IPS DF 6.9 (cell line): Measurements from ENCODE around the gene RGS9.

Experiments
- DNase-seq: peaks from one replicate; pipeline ENCODE4 v3.0.0-alpha.2; 2013; ENCODE audit warnings: low read depth, low spot score
- H3K27ac ChIP-seq: one replicate; pipeline ENCODE4 v1.5.1; 2013; ENCODE audit warnings: low read length, control low read depth
- H3K27me3 ChIP-seq: 2 replicates; pipeline ENCODE4 v1.6.1; 2013; ENCODE audit warnings: mild to moderate bottlenecking, low read length; ENCODE audit not compliant: control insufficient read depth, insufficient read depth
- H3K36me3 ChIP-seq: 2 replicates; pipeline ENCODE4 v1.6.1; 2013; ENCODE audit warnings: low read length; ENCODE audit not compliant: control insufficient read depth, insufficient read depth
- H3K4me1 ChIP-seq: 2 replicates; pipeline ENCODE4 v1.6.1; 2013; ENCODE audit warnings: low read length; ENCODE audit not compliant: control insufficient read depth, insufficient read depth
- H3K4me3 ChIP-seq: 2 replicates; pipeline ENCODE4 v1.5.1; 2013; ENCODE audit warnings: mild to moderate bottlenecking, low read length
- H3K9me3 ChIP-seq: 2 replicates; pipeline ENCODE4 v1.6.1; 2013; ENCODE audit warnings: low read length, inconsistent platforms; ENCODE audit not compliant: control insufficient read depth, insufficient read depth
- WGBS: extraction: QIAGEN DNeasy Blood & Tissue Kit; methylation state at CpG from one replicate; pipeline ENCODE4 v1.1.7; 2013; ENCODE audit warnings: mixed read lengths, missing lambda C conversion rate; ENCODE audit not compliant: insufficient read length, insufficient coverage; 5-methylcytosine and 5-hydroxymethylcytosine counted together

RGS9 gene

DNA sequence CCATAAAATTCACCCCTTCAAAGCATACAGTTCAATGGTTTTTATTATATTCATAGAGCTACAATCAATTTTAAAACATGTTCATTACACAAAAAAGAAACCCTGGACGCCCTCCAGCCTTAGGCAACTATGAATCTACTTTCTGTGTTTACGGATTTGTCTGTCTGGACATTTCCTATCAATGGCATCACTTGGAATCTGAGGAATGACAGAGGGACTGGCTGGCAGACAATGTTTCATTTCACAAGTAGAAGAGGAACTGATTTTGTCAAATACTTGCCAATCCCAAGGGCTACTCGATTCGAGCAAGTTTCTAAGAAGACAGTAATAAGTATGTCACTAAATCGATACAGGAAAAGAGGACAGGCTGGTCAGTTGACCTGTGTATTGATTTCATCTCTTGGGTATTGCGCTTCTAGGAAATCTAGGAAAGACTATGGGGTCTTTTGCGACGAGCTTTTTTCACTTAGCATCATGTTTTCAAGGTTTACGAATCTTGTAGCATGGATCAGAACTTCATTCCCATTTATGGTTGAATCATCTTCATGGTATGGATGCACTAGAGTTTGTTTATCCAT, 56.6 kb downstream of the RGS9 start:
- Histone ChIP-seq H3K27ac (no peak overlapping the region), H3K9me3 (no peaks in the 10 kb centered on the region), H3K27me3 (no peaks in the 10 kb centered on the region), H3K36me3 (no peaks in the 10 kb centered on the region), H3K4me3 (no peak overlapping the region), H3K4me1 (0 out of 2 replicates have a peak, but pooled peaks cover 2% of the 10 kb centered on the region)
- DNase-seq, result no peak
- WGBS, result no CpG with 5 or more reads among the region's 9 CpGs

DNA sequence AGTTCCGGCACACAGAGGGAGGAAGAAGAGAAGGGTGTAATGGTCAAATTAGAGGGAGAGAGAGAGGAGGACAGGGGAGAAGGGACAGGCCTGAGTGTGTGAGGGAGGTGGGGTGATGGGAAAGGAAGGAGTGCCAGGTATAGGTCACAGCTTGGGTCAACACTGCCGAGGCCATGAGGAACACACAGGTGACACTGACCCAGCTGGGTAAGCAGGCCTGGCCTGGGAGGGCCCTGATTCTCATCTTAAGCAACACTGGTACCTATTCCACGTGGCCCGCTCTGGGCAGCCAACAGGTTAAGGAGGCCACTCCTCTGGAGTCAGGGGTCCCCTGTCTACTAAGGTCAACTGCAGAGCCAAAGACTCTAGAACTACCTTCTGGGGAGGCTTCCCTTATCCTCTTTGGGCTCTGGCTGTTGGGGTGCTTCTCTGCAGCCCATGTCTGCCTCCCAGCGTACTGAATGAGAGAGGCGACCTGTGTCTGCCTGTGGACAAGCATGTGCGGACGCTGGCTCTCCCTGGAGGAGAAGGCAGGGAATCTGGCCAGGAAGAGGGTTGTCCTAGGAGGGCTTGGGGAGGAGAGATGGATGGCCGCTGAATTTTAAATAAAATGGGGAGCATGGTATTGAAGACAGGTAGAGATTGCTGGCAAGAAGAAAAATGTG, 57.6 kb downstream of the RGS9 start:
- DNase-seq, result no peak
- WGBS, result no CpG with 5 or more reads among the region's 9 CpGs
- H3K4me3 ChIP-seq, result no peak overlapping the region
- H3K36me3 ChIP-seq, result no peaks in the 10 kb centered on the region
- H3K27ac ChIP-seq, result no peak overlapping the region
- H3K4me1 ChIP-seq, result 0 out of 2 replicates have a peak, but pooled peaks cover 2% of the 10 kb centered on the region
- H3K9me3 ChIP-seq, result no peaks in the 10 kb centered on the region
- H3K27me3 ChIP-seq, result no peaks in the 10 kb centered on the region

- Histone ChIP-seq H3K4me1 (0 out of 2 replicates have a peak, but pooled peaks cover 2% of the 10 kb centered on the region), H3K27ac (no peak overlapping the region)
- WGBS, result no CpG with 5 or more reads among the region's 7 CpGs
Observed at GRCh38 chr17:65195716-65196115, 58.5 kb downstream of the RGS9 start.

DNA sequence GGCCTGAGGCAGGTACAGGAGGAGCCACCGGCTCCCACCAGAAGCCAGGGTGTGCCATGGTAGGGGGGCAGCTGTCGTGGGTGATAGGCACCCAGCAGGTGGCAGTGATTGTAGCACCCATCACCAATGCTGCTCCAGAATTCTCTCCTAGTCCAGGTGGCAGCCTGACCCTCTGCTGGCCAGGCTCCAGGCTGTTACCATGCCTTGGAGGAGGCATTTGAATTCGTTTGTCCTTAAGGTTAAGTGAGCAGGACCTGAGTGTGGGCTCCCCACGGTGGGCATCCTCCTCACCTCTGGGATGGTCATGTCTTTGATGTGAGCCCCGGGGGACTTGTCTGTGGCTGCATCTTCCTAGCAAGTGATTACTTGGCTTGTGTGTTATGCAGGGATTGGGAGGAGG, 59.4 kb downstream of the RGS9 start:
- no peak for DNase-seq
- H3K9me3 ChIP-seq, result no peaks in the 10 kb centered on the region
- H3K4me1 ChIP-seq, result 0 out of 2 replicates have a peak, but pooled peaks cover 2% of the 10 kb centered on the region
- H3K36me3 ChIP-seq, result no peaks in the 10 kb centered on the region
- no peaks in the 10 kb centered on the region for H3K27me3 ChIP-seq
- WGBS, result no CpG with 5 or more reads among the region's 5 CpGs
- H3K27ac ChIP-seq, result no peak overlapping the region
- no peak overlapping the region for H3K4me3 ChIP-seq

More at GRCh38 chr17:65195716-65196115, 58.5 kb downstream of the RGS9 start:
- Histone ChIP-seq H3K4me3 (no peak overlapping the region), H3K27me3 (no peaks in the 10 kb centered on the region), H3K36me3 (no peaks in the 10 kb centered on the region), H3K9me3 (no peaks in the 10 kb centered on the region)
- DNase-seq, result no peak

DNA sequence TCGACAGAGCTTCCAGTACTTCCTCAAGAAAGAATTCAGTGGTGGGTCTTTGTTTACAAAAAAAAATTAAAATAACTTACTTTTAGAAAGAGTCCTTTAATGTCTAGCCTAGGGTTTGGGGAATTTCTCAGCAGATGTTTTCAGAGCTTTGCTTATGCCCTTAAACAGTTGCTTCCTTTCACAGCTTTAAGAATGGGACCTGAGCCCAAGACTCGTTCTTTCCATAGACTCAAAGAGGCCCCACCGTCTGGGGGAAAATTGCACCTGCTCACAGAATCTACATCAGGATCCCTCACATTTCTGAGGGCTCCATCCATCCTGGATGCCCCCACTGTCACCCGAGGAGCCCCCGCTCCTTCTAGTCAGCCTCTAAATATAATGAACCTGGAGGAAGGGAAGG, 60.0 kb downstream of the RGS9 start:
- no peak for DNase-seq
- no peaks in the 10 kb centered on the region for H3K9me3 ChIP-seq
- H3K4me1 ChIP-seq, result 0 out of 2 replicates have a peak, but pooled peaks cover 2% of the 10 kb centered on the region
- WGBS, result no CpG with 5 or more reads among the region's 5 CpGs
- H3K27me3 ChIP-seq, result no peaks in the 10 kb centered on the region
- no peak overlapping the region for H3K4me3 ChIP-seq
- no peaks in the 10 kb centered on the region for H3K36me3 ChIP-seq
- no peak overlapping the region for H3K27ac ChIP-seq

GRCh38 chr17:65198653-65199382, 61.6 kb downstream of the RGS9 start:
- no peak for DNase-seq
- Histone ChIP-seq H3K4me3 (no peak overlapping the region), H3K9me3 (no peaks in the 10 kb centered on the region), H3K4me1 (0 out of 2 replicates have a peak, but pooled peaks cover 2% of the 10 kb centered on the region), H3K27ac (no peak overlapping the region), H3K36me3 (no peaks in the 10 kb centered on the region), H3K27me3 (no peaks in the 10 kb centered on the region)
- no CpG with 5 or more reads among the region's 7 CpGs for WGBS

GRCh38 chr17:65201331-65201730, 64.2 kb downstream of the RGS9 start:
- WGBS, result no CpG with 5 or more reads among the region's 10 CpGs
- Histone ChIP-seq H3K9me3 (no peaks in the 10 kb centered on the region), H3K4me3 (no peak overlapping the region), H3K27ac (no peak overlapping the region), H3K27me3 (no peaks in the 10 kb centered on the region), H3K36me3 (no peaks in the 10 kb centered on the region), H3K4me1 (0 out of 2 replicates have a peak, but pooled peaks cover 2% of the 10 kb centered on the region)
- no peak for DNase-seq

DNA sequence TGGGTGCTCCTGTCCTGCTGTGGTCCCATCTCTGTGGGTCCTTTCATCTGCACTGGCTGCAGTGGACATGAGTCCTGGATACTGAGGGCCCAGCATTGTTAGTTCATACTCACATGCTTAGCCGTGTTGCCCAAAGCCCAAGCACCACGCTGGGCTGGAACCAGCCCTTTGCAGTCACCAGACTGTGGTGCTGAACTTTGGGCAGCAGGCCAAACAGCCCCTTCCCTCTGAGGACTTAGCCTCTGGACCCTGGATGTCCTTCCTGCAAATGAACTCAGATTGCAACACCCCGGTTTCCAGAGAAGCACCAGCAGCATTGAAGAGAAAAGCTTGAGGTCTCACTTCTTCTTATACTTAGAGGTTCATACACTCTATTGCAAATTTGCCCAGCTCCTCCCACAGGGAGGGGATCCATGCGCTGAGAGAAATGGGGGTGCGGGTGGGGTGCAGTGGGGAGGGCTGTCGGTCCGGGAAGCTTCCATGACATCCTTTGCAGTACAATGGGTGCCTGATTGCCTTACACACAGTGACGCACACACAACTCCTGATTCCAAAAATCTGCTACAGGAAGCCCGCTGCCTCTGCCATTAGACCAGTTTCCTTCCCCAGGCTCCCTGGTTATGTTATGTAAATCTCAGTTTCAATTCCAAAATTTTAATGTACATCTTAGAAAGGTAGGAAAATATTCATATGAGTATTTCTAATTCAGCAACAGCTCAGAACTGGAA, 65.8 kb downstream of the RGS9 start:
- no peaks in the 10 kb centered on the region for H3K36me3 ChIP-seq
- no peak for DNase-seq
- H3K4me1 ChIP-seq, result no peaks in the 10 kb centered on the region
- WGBS, result no CpG with 5 or more reads among the region's 9 CpGs
- no peaks in the 10 kb centered on the region for H3K9me3 ChIP-seq
- no peaks in the 10 kb centered on the region for H3K27me3 ChIP-seq
- no peak overlapping the region for H3K4me3 ChIP-seq
- H3K27ac ChIP-seq, result no peak overlapping the region

DNA sequence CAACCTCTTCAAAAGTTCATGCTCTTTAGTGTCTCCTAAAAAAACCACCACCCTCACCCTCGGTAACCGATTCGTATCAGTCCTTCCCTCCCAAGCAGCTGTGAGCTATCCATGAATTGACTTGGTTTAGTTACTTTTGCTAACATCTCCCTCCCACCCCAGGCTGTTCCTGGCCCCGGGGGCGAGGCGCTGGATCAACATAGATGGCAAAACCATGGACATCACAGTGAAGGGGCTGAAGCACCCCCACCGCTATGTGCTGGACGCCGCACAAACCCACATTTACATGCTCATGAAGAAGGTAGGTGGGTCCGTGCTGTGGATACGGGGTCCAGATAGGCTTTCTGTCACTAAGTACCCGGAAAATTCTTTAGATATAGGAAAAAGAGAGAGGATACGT, 66.8 kb downstream of the RGS9 start:
- no peak for DNase-seq
- WGBS, result no CpG with 5 or more reads among the region's 13 CpGs
- H3K4me3 ChIP-seq, result no peak overlapping the region
- no peaks in the 10 kb centered on the region for H3K9me3 ChIP-seq
- H3K36me3 ChIP-seq, result no peaks in the 10 kb centered on the region
- H3K27me3 ChIP-seq, result no peaks in the 10 kb centered on the region
- no peaks in the 10 kb centered on the region for H3K4me1 ChIP-seq
- H3K27ac ChIP-seq, result no peak overlapping the region

DNA sequence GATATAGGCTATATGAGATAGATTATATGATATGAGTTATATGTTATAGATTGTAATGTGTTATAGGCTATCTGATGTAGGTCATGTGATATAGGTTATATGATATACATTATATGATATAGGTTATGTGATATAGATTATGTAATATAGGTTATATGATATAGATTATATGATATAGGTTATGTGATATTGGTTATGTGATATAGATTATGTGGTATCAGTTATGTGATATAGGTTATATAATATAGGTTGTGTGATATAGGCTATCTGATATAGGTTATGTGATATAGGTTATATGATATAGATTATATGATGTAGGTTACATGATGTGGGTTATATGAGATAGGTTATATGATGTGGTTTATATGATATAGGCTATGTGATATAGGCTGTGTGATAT, 68.5 kb downstream of the RGS9 start:
- H3K36me3 ChIP-seq, result no peaks in the 10 kb centered on the region
- no peaks in the 10 kb centered on the region for H3K4me1 ChIP-seq
- DNase-seq, result no peak
- no peak overlapping the region for H3K4me3 ChIP-seq
- no peaks in the 10 kb centered on the region for H3K27me3 ChIP-seq
- no peak overlapping the region for H3K27ac ChIP-seq
- H3K9me3 ChIP-seq, result no peaks in the 10 kb centered on the region
